Adrenal gland (tissue), 5 donors: ENCODE data around the gene GJB1.

Experiments
- POLR2A ChIP-seq, 2 donors: fragments of 450-650 bp; IDR thresholded peaks; one replicate each; pipeline ENCODE4 v1.6.1; 2017; ENCODE audit warnings: antibody characterized with exemption in 2 of 2, mild to moderate bottlenecking in 2 of 2, moderate library complexity in 1 of 2
- TF ChIP-seq, protein P1 (sequence below), 6 experiments: fragments of 450-650 bp in 4 of 6; fragments of 200-600 bp in 2 of 6; sonication (generic) in 1 of 6; IDR thresholded peaks; 1 replicate in 5 of 6; 2 replicates in 1 of 6; pipeline versions ENCODE4 v1.5.1 to v1.8.0; 2016 to 2021; ENCODE audit warnings: antibody characterized with exemption in 6 of 6, mild to moderate bottlenecking in 2 of 6, moderate library complexity in 1 of 6
- donor health status: DM: no; HTN: no; CAD: no.

DNA sequence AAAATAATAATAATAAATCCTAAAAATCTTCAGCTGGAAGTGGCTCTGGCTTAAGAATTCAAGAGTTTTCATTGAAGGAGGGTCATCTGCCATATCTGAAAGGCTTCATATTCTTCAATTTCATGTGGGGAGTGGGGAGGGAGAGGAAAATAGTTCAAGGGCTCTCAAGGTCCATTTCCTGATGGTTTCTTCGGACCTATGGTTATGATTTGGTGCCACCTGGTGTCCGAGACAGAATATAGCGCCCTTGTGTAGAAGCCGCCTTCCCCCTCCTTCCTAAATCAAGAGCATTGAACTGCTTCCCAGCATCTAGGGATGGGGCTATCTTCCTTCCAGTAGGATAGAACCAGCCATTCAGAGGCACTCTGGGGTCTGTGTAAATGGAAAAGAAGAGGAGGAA lies 44.1 kb upstream of the GJB1 start:
- TF ChIP-seq, protein P1, sequence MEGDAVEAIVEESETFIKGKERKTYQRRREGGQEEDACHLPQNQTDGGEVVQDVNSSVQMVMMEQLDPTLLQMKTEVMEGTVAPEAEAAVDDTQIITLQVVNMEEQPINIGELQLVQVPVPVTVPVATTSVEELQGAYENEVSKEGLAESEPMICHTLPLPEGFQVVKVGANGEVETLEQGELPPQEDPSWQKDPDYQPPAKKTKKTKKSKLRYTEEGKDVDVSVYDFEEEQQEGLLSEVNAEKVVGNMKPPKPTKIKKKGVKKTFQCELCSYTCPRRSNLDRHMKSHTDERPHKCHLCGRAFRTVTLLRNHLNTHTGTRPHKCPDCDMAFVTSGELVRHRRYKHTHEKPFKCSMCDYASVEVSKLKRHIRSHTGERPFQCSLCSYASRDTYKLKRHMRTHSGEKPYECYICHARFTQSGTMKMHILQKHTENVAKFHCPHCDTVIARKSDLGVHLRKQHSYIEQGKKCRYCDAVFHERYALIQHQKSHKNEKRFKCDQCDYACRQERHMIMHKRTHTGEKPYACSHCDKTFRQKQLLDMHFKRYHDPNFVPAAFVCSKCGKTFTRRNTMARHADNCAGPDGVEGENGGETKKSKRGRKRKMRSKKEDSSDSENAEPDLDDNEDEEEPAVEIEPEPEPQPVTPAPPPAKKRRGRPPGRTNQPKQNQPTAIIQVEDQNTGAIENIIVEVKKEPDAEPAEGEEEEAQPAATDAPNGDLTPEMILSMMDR (IDR thresholded peaks at IDR 0.05), result peak; percentile 58 to 79 (median 73)
- TF ChIP-seq POLR2A (IDR thresholded peaks at IDR 0.05), result no peak
